Epithelial cell of esophagus (primary cell): Measurements from ENCODE around the gene TMEM91.
A peak's percentile ranks its signal among the peaks of the same experiment; 100 is the strongest.

Experiments
- DNase-seq: peaks from one replicate; pipeline ENCODE4 v3.0.0; 2010; ENCODE audit warnings: low read depth
- H3K4me3 ChIP-seq: 2 replicates; pipeline ENCODE4 v1.5.1; 2011; ENCODE audit warnings: mild to moderate bottlenecking, low read length, control low read depth
- TF ChIP-seq, protein P1 (sequence below): IDR thresholded peaks from 2 replicates; pipeline ENCODE4 v1.5.1; 2011; ENCODE audit warnings: low read depth, mild to moderate bottlenecking, low read length, control low read depth, inconsistent platforms; ENCODE audit not compliant: insufficient read depth; ENCODE audit errors: missing control alignments

TMEM91 gene

DNA sequence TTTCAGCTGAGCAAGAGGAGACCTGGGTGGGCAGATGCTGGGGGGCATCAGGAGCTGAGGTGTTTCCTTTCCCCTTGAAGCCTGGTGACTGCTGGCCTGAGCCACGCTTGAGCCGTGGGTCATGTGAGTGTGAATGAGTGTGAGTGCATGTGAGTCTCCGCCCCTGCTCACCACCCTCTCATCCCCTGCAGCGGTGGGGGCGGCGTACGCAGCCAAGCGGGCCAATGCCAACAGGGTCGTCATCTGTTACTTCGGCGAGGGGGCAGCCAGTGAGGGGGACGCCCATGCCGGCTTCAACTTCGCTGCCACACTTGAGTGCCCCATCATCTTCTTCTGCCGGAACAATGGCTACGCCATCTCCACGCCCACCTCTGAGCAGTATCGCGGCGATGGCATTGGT is 45.6 kb downstream of the TMEM91 start:
- TF ChIP-seq, protein P1, sequence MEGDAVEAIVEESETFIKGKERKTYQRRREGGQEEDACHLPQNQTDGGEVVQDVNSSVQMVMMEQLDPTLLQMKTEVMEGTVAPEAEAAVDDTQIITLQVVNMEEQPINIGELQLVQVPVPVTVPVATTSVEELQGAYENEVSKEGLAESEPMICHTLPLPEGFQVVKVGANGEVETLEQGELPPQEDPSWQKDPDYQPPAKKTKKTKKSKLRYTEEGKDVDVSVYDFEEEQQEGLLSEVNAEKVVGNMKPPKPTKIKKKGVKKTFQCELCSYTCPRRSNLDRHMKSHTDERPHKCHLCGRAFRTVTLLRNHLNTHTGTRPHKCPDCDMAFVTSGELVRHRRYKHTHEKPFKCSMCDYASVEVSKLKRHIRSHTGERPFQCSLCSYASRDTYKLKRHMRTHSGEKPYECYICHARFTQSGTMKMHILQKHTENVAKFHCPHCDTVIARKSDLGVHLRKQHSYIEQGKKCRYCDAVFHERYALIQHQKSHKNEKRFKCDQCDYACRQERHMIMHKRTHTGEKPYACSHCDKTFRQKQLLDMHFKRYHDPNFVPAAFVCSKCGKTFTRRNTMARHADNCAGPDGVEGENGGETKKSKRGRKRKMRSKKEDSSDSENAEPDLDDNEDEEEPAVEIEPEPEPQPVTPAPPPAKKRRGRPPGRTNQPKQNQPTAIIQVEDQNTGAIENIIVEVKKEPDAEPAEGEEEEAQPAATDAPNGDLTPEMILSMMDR = no peak
- no peak for DNase-seq
- no peak overlapping the region for H3K4me3 ChIP-seq

DNA sequence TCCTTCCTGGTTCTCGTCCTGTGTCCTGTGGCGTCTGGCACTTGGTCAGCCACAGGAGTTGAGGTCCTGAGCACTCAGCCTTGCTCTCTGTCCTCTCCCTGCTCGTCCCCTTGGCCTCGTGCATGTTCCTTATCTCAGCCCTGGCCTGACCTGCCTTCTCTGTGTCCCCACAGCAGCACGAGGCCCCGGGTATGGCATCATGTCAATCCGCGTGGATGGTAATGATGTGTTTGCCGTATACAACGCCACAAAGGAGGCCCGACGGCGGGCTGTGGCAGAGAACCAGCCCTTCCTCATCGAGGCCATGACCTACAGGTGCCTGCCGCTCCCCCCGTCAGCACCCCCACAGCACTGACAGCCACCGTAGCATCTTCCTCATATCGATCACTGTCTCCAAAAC is 46.1 kb downstream of the TMEM91 start:
- H3K4me3 ChIP-seq = no peak overlapping the region
- DNase-seq = no peak
- TF ChIP-seq, protein P1 = no peak

DNA sequence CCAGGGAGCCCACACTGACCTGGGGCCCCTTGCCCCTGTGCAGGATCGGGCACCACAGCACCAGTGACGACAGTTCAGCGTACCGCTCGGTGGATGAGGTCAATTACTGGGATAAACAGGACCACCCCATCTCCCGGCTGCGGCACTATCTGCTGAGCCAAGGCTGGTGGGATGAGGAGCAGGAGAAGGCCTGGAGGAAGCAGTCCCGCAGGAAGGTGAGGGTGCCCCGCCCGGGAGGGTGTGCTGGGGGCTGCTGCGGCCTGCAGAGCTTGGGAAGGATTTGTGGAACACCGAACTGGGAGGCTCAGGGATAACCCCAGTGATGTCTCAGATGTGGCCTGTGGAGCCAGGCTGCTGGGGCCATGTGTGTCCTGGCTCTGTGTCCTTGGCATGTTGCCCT is 46.6 kb downstream of the TMEM91 start:
- TF ChIP-seq, protein P1 = no peak
- no peak for DNase-seq

DNA sequence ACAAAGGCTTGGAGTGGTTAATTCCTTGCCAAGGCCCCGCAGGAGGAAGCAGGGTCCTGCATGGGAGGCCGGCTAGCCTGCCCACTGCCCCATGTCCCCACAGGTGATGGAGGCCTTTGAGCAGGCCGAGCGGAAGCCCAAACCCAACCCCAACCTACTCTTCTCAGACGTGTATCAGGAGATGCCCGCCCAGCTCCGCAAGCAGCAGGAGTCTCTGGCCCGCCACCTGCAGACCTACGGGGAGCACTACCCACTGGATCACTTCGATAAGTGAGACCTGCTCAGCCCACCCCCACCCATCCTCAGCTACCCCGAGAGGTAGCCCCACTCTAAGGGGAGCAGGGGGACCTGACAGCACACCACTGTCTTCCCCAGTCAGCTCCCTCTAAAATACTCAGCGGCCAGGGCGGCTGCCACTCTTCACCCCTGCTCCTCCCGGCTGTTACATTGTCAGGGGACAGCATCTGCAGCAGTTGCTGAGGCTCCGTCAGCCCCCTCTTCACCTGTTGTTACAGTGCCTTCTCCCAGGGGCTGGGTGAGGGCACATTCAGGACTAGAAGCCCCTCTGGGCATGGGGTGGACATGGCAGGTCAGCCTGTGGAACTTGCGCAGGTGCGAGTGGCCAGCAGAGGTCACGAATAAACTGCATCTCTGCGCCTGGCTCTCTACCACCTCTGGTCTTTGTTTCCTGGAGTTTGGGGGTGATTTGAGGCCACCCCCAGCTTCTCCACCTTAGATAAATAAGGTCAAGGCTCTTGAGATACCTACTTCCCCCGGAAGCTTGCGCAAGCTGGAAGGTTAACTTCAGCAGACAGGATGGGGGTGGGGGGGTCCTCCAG is 48.2 kb downstream of the TMEM91 start:
- TF ChIP-seq, protein P1 = no peak
- DNase-seq = no peak
- H3K4me3 ChIP-seq = no peak overlapping the region

More for the DNA sequence above, 46.6 kb downstream of the TMEM91 start:
- no peak overlapping the region for H3K4me3 ChIP-seq

DNA sequence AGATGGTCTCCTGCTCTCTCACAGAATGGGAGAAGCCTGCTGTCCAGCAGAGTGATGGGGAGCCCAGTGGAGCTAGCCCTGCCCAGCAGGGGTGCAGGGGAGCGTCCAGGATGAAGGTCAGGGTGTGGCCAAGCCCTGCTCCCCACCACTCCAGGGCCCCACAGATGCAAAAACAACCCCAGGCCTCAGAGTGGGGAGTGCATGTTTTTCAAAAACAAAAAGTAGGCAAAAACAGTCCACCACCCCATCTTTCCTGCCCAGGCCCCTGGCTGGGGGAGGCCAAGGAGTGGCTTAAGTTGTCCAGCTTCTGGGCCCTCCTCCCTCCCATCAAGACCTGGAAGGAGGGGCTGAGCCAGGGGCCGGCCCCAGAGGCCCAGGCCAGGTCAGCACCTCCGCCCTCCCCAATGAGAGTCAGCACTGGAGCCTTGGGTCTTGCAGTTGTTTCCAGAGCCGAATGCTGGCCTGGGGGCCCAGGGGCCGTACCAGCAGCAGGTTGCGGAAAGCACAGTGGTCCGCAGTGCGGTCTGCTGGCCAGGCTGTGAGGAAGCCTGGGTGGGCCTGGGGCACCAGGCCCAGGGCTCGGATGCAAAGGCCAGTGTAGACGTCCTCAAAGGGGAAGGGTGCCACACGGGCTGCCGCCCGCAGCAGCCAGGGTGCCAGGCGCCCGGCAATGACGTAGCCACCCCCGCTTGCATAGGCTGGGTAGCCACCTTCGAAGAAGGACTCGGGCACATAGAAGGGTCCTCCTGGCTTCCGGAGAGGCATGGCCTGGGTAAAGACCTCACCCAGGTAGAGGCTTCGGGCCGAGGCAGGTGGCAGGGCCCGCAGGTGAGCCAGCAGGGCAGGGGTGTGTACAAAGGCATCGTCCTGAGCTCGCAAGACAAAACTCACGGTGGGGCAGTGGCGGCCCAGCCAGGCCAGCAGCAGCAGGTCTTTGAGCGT is 49.1 kb downstream of the TMEM91 start:
- H3K4me3 ChIP-seq = no peak overlapping the region
- TF ChIP-seq, protein P1 = no peak
- no peak for DNase-seq

DNA sequence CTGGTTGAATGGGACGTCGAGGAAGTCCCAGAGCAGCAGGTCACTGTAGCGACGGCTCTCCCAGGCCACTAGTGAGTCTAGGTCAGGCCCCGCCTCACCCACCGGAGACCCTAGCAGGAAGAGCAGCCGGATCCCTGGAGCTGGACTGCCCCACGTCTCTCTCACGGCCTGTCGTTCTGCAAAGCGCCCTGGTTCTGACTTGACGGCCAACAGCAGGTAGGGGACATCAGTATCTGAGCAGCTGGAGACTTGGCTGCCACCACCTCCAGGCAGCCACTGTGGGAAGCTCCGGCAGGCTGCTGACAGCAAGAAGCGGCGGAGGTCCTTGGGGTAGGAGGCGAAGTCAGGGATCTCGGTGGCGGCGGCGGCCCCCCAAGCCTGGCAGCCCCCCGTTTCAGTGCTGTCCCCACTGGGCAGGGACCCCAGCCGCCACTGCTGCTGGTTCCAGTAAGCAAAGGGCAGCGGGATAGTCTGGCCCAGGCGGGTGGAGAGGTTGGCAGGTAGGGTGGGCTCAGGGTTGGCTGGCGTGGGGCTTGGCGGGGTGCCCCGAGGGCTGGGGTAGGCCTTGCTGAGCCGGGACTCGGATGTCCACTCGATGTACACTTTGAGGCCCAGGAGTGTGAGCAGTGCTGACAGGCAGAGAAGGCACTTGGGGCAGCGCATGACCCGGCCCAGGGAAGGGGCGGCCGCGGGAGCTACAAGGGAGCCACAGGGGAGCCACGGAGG is 49.9 kb downstream of the TMEM91 start:
- H3K4me3 ChIP-seq = peak overlapping the region; percentile 62
- no peak for DNase-seq
- TF ChIP-seq, protein P1 = no peak
